NCI-H226 (cell line): Measurements from ENCODE around the gene CPVL.

ENCODE experiments used
- DNase-seq: peaks from one replicate; pipeline ENCODE4 v3.0.0-alpha.2; 2015

Gene CPVL

GRCh38 chr7:29146057-29146706 lies at the start of gene CPVL:
TSS of gene CPVL (minus strand) at chr7:29146537. CDS start at chr7:29121061, 25,476 bp downstream.
- no peak for DNase-seq

GRCh38 chr7:29194594-29195427 lies 48.5 kb upstream of the CPVL start, which contains the start of gene CHN2:
TSS of gene CHN2 (plus strand) at chr7:29194775.
- peak; percentile 56 for DNase-seq

GRCh38 chr7:29194206-29194593 lies 47.9 kb upstream of the CPVL start:
- DNase-seq: no peak

- no peak for DNase-seq
These were observed 47.2 kb upstream of the CPVL start for GRCh38 chr7:29193316-29194205.

GRCh38 chr7:29192811-29193210 lies 46.5 kb upstream of the CPVL start:
- DNase-seq: no peak

GRCh38 chr7:29192323-29192722 lies 46.0 kb upstream of the CPVL start:
- DNase-seq: no peak

- DNase-seq: no peak
These were observed 44.2 kb upstream of the CPVL start for GRCh38 chr7:29190349-29191045.

GRCh38 chr7:29189743-29190201 lies 43.4 kb upstream of the CPVL start:
- DNase-seq: peak; percentile 29

- no peak for DNase-seq
These were observed 39.3 kb upstream of the CPVL start for GRCh38 chr7:29185613-29186012.

- no peak for DNase-seq
These were observed 38.3 kb upstream of the CPVL start for GRCh38 chr7:29184599-29184998.

- no peak for DNase-seq
These were observed 32.8 kb upstream of the CPVL start for GRCh38 chr7:29179115-29179514.

- no peak for DNase-seq
These were observed 31.7 kb upstream of the CPVL start for GRCh38 chr7:29177963-29178600.

GRCh38 chr7:29173458-29173857 lies 27.1 kb upstream of the CPVL start:
- DNase-seq: no peak

GRCh38 chr7:29170781-29171180 lies 24.4 kb upstream of the CPVL start:
- DNase-seq: peak; percentile 30

- no peak for DNase-seq
These were observed 21.4 kb upstream of the CPVL start for GRCh38 chr7:29167721-29168120.

- no peak for DNase-seq
These were observed 17.5 kb upstream of the CPVL start for GRCh38 chr7:29163854-29164253.

GRCh38 chr7:29162577-29162976 lies 16.2 kb upstream of the CPVL start:
- DNase-seq: no peak

GRCh38 chr7:29161231-29161630 lies 14.9 kb upstream of the CPVL start:
- DNase-seq: no peak

- DNase-seq: no peak
These were observed 13.7 kb upstream of the CPVL start for GRCh38 chr7:29160080-29160479.

GRCh38 chr7:29158795-29159423 lies 12.6 kb upstream of the CPVL start:
- DNase-seq: no peak

- DNase-seq: no peak
These were observed 10.6 kb upstream of the CPVL start for GRCh38 chr7:29156907-29157452.
